Type B pancreatic cell (in vitro differentiated cells): ENCODE measurements around the gene PALB2. TPM values are rescaled to one million over a fixed set of nuclear protein-coding genes. Genes with fewer than 3 reads are reported as not detected.

Experiments
- DNase-seq: peaks from one replicate; pipeline ENCODE4 v3.0.0; 2021; ENCODE audit warnings: mixed read lengths; ENCODE audit not compliant: unreplicated experiment; ENCODE audit errors: extremely low spot score
- H3K27ac Mint-ChIP-seq: 2 replicates; pipeline ENCODE4 v1.8.0; 2021; ENCODE audit warnings: mild to moderate bottlenecking, mixed read lengths
- H3K27me3 Mint-ChIP-seq: 2 replicates; pipeline ENCODE4 v1.8.0; 2021; ENCODE audit warnings: mixed read lengths
- H3K36me3 Mint-ChIP-seq: 2 replicates; pipeline ENCODE4 v1.8.0; 2021; ENCODE audit warnings: mixed read lengths
- H3K4me1 Mint-ChIP-seq: one replicate; pipeline ENCODE4 v1.8.0; 2021; ENCODE audit warnings: mixed read lengths; ENCODE audit not compliant: unreplicated experiment
- H3K4me3 Mint-ChIP-seq: 2 replicates; pipeline ENCODE4 v1.8.0; 2021; ENCODE audit warnings: mild to moderate bottlenecking, mixed read lengths
- H3K9me3 Mint-ChIP-seq: 2 replicates; pipeline ENCODE4 v1.8.0; 2021; ENCODE audit warnings: mixed read lengths
- long read RNA-seq: library from polyadenylated mRNA; unstranded; transcript quantifications from one replicate; pipeline ENCODE4 v2.0.0, GENCODE V29; 2020
- total RNA-seq: library from RNA; stranded (reverse); gene quantifications from 2 replicates; pipeline ENCODE4 v1.2.1, GENCODE V29; 2021; ENCODE audit warnings: low replicate concordance
- TF ChIP-seq, protein P1 (sequence below): fragments of 200-600 bp; sonication (generic); conservative IDR thresholded peaks from 2 replicates; pipeline ENCODE4 v1.5.0; 2021; ENCODE audit warnings: antibody characterized with exemption, mild to moderate bottlenecking

The PALB2 gene
- 14.0 and 19.3 TPM in 2 replicates for total RNA-seq
- long read RNA-seq, full-length matches to known transcripts, result 6 of 18 reads
- long read RNA-seq, partial matches to known transcripts, result 8 of 18 reads
- long read RNA-seq, other reads (novel, unspliced or antisense), result 4 of 18 reads

DNA sequence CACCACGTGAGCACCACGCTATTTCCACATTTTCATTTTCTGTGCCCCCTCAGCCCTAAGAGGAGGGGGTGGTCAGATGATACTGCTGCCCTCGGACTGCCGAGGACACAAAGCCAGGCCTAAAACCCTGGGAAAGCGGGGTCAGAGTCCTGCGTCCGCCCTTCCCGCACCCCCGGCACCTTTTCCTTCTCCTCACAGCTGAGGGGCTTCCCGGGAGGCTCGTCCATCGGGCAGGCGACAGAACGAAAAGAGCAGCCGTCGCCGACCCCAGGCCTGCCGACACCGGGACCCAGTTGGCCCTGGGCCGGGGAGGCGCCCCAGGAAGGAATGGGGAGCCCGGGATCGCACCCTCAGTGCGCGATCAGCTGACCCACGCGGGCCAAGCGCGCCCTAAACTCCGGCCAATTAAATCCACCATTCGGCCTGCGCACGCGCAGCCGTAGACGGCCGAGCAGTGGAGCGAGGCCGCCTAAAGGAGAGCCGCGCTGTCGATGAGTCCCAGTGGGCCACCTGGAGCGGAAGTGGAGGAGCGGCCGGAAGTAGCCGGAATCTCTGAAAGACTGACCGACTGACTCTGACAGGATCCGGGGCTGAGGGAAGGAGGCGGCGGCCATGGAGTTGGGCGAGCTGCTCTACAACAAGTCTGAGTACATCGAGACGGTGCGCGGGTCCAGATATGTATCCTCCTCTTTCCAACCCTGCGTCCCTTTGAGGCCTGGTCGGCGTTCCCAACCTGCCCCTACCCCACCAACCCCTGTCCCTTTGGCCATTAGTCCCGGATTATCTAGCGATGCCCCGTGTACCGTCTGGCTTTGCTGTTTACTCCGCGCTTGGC is at the start of gene PALB2, which contains the start of gene DCTN5:
PALB2 (minus strand) TSS at position 380 of the 835 bp plus-strand sequence; CDS start at position 227, 153 bp downstream.
DCTN5 (plus strand) TSS at position 536 of the 835 bp plus-strand sequence; CDS start at position 613, 77 bp downstream.
- Mint-ChIP-seq H3K27me3 (no peaks in the 10 kb centered on the region), H3K36me3 (peaks cover 10% of the 10 kb centered on the region), H3K4me3 (peak within 1 kb of the TSS; percentile 99), H3K4me1 (peaks cover 10% of the 10 kb centered on the region), H3K27ac (peak within 1 kb of the TSS; percentile 95), H3K9me3 (no peaks in the 10 kb centered on the region)
- DNase-seq, result peak; percentile 89
- TF ChIP-seq, protein P1, sequence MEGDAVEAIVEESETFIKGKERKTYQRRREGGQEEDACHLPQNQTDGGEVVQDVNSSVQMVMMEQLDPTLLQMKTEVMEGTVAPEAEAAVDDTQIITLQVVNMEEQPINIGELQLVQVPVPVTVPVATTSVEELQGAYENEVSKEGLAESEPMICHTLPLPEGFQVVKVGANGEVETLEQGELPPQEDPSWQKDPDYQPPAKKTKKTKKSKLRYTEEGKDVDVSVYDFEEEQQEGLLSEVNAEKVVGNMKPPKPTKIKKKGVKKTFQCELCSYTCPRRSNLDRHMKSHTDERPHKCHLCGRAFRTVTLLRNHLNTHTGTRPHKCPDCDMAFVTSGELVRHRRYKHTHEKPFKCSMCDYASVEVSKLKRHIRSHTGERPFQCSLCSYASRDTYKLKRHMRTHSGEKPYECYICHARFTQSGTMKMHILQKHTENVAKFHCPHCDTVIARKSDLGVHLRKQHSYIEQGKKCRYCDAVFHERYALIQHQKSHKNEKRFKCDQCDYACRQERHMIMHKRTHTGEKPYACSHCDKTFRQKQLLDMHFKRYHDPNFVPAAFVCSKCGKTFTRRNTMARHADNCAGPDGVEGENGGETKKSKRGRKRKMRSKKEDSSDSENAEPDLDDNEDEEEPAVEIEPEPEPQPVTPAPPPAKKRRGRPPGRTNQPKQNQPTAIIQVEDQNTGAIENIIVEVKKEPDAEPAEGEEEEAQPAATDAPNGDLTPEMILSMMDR, result no peak

GRCh38 chr16:23689442-23690187 is 48.5 kb upstream of the PALB2 start:
- Mint-ChIP-seq H3K36me3 (peaks cover 16% of the 10 kb centered on the region), H3K4me3 (no peak overlapping the region), H3K4me1 (peaks cover 3% of the 10 kb centered on the region), H3K27ac (no peak overlapping the region), H3K9me3 (no peaks in the 10 kb centered on the region), H3K27me3 (no peaks in the 10 kb centered on the region)
- TF ChIP-seq, protein P1, result no peak
- no peak for DNase-seq

DNA sequence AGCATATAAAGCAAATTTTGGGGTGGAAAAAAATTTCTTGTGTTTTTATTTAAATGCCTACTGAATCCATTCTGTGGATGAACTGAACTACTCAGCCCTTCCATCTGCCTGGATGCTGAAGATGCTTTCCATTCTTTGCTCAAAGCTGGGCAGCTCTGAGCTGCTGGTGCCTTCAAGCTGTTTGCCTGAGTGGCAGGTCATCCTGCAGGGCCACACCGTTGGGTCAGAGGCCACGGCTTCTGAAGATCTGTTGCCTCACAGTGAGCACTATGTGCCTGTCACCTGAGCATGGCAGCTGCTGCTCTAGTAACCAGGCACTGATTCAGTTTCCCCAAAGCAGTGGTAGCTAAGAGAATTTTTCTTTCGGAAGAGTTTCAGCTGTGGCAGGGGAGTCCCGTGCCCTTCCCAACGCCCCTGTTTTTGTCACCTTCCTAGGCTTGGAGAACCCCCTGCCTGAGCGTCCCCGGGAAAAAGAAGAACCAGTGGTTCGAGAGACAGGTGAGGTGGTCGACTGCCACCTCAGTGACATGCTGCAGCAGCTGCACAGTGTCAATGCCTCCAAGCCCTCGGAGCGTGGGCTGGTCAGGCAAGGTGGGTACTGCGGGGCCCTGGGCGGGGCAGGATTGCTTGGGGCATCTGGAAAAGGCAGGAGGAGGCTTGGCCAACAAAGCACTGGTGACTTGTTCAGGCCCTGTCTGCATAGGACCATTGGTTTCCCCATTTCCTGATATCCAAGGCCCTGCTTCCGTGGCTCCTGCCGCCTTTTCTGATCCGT is 46.1 kb upstream of the PALB2 start:
- H3K4me3 Mint-ChIP-seq, result no peak overlapping the region

GRCh38 chr16:23683487-23683886 is 42.4 kb upstream of the PALB2 start:
- TF ChIP-seq, protein P1, result no peak
- DNase-seq, result no peak
- Mint-ChIP-seq H3K4me3 (no peak overlapping the region), H3K36me3 (peaks cover 24% of the 10 kb centered on the region), H3K27ac (no peak overlapping the region), H3K27me3 (no peaks in the 10 kb centered on the region), H3K9me3 (no peaks in the 10 kb centered on the region), H3K4me1 (peaks cover 23% of the 10 kb centered on the region)

More for the DNA sequence above, 46.1 kb upstream of the PALB2 start:
- no peak for DNase-seq
- Mint-ChIP-seq H3K36me3 (peaks cover 21% of the 10 kb centered on the region), H3K27ac (no peak overlapping the region), H3K27me3 (no peaks in the 10 kb centered on the region), H3K9me3 (no peaks in the 10 kb centered on the region), H3K4me1 (peaks cover 2% of the 10 kb centered on the region)
- TF ChIP-seq, protein P1, result no peak

- TF ChIP-seq, protein P1, result no peak
- Mint-ChIP-seq H3K4me1 (peaks cover 23% of the 10 kb centered on the region), H3K27ac (no peak overlapping the region), H3K9me3 (no peaks in the 10 kb centered on the region), H3K4me3 (no peak overlapping the region), H3K27me3 (no peaks in the 10 kb centered on the region), H3K36me3 (peaks cover 17% of the 10 kb centered on the region)
- DNase-seq, result no peak
These were observed 41.1 kb upstream of the PALB2 start for GRCh38 chr16:23682181-23682580.
